NOMO-1 treated with DMSO at 0.1 percent for 48 hours (cell line): ENCODE results near the gene IQCM.

Experiments
- DNase-seq: peaks from one replicate; lab custom pipeline; 2025; ENCODE audit not compliant: unreplicated experiment; lab: John Stamatoyannopoulos, UW

The IQCM gene

DNA sequence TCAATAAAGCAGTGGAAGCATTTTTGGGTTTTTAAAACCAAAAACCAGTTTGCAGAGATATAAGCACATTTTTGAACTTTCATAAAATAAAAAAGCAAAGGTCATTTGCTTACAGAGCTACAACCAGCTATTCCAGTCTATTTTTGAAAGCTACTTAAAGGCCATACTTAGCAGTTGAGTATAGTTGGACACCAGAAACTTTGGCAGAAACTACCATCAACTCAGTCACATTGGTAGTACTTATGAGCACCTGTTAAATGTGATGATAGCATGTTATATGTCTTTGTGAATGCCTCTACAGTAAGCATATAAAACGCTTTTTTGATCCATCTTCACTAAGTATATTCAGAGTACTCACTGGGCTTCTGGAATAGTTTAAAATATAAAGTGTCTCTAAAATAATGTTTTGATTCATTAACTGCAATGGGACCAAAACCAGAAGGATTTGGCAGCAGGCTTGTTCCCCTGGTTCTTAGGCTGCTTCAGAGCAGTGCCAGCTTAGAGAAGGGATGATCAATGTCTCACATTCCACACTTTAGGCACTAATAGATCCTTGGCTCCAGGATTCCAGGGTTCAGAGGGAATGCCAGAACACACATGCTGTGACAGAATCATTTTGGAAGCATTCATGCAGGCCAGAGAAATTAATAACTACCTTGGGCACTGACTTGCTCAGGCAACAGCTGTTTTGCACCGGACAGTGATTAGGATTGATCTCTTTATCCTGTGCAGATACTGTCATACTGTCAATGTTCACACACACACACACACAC, 103.9 kb downstream of the IQCM start:
- no peak for DNase-seq

DNA sequence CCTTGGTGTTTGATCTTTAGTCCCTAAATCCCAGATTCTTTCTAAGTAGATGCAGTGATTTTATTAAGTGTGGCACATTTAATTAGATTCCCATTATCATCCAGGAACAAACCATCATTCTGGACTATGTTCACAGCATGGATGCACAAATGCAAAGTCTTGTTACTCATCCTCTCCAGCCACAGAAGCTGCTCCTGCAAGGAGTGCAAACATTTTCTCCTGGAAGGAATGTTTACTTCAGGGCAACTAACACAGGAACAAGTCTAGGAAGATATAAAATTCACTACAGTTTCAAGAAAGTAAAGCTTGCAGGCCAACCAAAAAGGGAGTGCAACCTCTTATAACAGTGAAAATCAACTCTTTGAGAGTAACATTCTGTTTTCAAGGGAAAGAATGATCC, 106.0 kb downstream of the IQCM start:
- no peak for DNase-seq

DNA sequence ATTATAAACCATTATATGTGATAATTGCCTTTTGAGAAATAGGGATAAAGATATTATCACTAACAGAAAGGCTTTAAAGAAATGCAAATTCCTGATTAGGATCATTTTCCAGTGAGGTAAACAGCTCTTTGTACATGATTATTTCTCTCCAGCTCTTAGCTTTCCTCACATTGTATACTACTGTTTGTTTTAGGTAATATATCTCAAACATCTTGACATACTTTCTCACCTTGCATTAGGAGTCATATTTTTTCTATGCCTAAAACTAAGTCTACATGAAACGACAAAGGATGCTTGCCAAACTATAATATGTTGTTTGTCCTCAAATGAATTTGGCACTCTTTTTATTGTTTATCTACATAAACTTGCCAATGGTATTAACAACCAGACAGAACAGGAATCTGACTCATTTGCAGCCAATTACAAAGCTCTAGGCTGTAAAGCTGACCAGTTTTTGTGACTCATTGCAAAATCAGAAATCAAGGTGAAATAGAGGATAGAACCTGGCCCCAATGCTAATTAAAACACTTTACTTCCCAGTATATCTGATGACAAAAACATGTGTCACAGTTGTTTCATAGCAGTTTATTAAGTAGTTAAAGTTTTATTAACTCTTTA, 107.0 kb downstream of the IQCM start:
- DNase-seq, result no peak

DNA sequence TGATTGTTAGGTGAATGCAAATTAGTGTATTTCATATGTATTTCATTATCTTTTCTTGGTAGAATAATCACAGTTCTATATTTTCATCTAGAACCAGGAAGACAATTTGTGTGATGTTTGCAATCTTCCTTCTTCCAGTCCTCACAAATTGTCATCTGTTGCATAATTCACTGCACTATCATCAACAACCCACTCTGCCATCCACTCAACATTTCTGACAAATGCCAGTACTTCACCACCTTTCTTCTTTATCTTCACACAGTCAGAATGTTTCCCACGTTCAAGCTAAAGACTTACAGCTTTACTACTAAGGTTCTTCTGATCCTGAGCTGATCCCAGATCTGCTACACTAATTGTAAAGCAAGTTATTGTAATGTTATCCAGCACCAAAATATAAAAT, 107.8 kb downstream of the IQCM start:
- DNase-seq, result no peak

DNA sequence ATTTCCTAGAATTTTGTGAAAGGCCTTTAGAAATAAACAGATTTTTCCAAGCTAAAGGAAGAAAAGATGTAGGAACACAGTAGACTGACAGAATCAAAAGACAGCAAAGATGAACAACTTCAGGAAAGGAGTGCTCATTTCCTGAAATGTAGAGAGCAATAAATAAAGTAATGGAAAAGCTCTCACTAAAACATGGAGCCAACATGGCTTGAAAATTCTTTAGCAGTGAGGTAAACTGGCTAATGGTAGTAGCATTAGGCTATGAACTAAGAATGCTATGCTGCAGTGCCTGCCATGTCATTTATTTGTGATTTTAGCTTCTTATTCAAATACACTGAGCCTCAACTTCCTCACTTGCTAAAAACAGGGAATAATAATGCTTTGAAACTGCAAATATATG, 108.7 kb downstream of the IQCM start:
- DNase-seq, result no peak

DNA sequence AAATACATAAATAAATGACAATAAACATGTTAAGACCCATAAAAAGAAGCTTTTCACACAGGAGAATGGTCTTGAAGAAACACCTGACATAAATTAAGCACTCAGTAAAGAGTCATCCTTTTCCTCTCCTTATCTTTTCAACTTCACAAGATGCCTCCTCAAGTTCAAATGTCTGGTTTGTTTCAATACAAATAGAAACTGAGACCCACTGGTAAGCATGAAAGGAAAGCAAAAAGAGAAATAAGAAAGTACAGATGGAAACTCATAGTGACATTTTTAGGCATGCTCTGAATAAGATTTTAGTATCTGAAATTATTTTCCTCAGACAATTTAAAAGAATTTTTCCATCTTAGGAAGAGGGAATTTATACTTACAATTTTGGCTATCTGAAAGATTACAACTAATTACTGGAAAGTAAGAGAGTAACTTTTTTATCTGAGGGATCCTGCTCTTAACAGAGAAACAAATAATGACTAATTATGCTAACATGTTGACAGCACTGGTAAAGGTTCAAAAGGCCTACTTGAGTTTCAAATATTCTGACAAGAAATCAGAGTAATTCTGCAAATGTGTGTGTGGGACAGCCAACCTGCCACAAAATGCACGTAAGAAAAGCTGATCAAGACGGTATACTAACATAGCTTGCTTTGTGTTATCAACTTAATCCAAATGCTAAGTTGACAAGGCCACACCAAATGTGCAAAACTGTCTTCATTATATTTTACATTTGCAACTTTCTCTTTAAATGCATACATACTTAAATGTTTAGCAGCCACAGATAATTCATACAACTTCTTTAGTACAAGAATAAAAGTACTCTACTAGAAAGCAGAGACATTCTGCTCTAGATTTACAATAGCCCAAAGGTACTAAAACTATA, 113.0 kb downstream of the IQCM start:
- DNase-seq, result no peak

DNA sequence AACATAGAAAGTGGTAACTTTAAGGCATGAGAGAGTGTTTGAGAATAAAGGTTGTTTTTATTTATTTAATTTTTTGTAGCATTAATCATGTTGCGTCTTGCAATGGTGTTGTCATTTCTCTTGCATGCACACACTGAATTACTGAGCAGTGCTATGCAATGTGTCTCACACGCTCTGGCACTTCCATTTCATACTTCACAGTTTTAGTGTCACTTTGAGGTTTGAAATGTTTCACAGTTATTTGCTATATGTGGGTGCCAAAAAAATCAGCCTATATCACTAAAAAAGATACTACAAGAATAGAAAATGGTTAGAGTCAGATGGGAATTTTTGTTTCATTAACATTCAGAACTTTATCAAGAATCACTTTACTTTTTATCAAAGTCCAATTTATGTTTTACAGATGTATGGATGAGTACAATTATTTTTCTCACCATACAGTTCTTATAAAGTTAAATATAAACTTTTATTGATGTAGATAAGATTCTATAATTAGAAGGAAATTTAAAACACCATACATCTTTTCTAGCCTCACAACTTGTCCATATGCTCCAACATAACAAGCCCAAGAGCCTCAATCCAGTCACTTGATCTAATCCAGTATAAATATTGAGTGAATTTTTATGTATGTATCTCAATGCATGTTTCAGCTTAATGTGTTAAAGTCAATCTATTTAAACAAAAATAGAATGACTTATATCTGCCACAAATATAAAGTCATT, 114.0 kb downstream of the IQCM start:
- DNase-seq, result no peak

DNA sequence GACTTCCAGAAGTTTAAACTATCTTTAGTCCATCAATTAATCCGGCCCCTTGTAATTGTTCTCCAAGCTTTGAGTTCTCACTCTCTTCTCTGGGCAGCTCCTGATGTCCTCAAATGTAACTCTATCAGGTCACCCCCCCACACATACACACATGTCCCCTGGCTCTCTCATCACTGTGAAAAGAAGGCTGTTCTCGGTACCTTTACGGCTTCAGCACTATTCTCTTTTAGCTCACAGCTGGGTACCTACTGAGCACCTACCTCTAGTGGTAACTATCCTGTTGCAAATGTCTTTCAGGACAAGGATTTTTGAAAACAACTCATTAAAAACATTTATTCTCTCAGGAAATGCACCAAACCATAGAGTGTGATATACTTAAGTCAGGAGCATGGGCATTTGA, 115.4 kb downstream of the IQCM start:
- no peak for DNase-seq

DNA sequence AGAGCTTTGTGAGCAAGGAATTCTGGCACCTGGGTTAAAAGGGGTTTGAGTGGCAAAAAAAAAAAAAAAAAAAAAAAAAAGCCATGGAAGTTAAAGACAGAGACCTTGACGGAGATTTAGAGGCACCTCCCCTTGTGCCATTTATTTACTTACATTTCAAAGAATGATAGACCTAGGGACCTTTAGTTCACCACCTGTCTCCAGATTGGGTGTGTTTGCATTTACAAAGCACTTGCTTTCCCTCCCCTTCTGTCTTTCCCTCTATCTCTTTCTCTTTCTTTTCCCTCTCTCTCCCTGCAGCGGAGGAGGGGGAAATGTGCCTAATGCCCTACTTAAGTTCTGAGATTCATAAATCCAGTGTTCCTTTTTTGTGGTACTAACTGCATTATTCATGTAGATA, 116.0 kb downstream of the IQCM start:
- DNase-seq, result no peak

DNA sequence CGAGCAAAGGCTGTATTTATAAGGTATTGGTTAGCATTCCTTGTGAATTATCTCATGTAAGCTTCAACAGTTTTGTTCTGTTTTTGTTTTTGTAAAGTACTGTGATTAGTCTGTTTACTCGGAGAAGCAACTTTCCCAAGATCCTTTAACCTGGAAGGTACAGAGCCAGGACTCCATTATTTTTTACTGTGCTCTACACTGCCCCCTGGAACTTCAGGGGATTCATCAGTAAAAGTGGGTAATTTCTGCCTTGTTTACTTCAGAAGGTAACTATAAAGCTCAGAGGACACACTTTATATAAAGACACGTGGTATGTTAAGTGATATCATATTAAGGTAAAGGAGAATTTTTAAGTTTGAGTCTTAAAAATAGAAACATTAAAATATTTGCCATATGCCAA, 124.9 kb downstream of the IQCM start:
- no peak for DNase-seq

DNA sequence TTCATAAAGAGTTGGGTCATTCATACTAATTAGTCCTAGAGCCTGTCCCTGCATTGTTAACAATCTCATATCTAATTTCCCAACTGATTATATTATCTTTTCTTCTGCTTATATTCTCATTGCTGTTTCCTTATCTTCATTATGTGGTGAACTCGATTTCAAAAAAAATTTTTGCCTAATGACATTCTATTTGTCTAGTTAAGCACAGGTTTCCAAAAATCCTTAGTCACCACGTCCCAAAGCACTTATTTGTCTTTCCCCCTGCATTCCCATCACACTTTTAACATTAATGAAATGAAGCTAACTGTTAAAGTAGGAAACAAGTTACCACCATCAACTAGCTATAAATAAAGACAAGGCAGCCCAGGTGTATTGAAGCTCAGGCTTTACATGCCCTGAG, 131.1 kb downstream of the IQCM start:
- DNase-seq, result no peak

DNA sequence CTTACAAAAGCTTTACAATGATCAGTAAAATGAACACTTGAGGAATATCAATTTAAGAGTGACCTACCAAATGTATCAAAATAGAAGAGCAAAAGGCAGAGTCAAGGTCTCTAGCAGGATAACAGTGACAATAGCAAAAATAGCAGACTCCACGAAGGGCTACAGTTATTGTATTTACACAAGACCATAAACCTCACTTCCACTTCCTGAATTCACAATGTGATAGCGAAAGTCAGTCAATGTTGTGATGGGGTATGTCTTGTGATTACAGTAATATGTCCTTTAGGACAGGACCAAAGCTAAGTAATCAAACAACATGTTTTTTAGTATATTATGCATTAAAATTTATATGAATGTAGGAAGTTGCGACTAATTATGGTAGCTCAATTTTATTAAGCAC, 139.6 kb downstream of the IQCM start:
- DNase-seq, result peak; percentile 47

DNA sequence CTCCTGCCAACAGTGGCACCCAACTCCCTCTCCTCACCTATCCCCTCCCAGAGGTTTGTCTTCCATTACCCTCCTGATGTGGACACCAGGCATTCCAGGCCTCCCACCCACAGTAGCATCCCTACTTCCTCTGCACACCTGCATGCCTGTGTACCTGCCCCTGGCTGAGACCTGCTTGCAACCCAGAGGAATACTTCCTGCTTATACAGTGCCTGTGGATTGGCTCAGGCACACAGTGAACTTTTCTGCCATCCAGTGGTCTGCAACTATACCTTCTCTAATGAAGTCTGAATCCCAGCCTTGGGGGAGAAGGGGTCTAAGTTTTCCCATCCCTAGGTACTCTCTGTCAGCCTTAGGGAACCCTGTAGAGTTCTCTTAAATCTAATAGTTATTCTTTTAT, 169.9 kb downstream of the IQCM start:
- DNase-seq, result no peak

DNA sequence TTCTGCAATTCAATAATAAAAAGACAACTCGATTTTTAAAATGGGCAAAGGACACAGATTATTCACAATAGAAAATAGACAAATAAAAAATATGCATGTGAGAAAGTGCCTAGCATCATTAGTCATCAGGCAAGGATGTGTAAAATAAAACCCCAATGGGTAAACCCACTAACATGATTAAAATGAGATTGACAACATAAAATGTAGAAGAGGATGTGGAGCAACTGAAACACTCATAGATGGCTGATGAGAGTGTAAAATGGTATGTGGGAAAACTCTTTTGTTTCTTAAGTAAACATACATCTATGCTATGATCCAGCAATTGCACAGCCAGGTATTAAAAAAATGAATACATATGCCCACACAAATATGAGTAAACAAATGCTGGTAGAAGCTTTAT, 177.6 kb downstream of the IQCM start:
- DNase-seq, result no peak

DNA sequence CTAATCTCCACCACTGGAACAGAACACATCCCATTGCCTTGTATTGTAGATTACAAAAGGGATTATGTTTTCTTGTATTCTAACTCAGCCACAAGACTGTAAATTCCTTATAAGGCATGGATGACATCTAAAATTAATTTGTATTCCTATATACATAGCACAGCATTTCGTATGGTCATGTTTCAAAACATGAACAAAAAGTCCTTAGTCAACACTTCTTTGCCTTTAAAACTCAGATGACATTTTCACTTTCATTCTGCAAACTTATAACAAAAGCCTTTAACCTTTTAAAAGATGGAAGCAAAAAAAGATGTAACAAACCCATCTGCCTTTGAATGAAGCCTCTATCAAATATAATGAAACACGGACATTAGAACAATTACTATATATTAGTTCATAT, 181.3 kb downstream of the IQCM start:
- no peak for DNase-seq

DNA sequence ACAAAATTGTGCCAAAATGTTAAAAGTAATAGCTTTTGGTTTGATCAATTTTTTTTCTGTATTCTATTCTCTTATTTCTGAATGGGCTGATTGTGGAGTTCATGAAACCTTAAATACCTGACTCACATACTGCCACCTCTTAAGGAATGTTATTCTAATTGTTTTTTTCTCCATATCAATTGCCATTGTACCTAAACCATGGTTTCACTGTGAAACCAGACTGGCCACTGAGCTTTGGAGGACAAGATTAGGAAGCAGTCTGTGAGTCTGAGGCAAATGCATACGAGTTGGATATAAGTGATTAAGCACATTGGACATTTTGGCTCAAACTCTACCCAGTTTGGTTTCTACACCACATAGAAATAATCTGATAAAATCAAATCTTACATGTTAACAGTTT, 184.0 kb downstream of the IQCM start:
- DNase-seq, result no peak

DNA sequence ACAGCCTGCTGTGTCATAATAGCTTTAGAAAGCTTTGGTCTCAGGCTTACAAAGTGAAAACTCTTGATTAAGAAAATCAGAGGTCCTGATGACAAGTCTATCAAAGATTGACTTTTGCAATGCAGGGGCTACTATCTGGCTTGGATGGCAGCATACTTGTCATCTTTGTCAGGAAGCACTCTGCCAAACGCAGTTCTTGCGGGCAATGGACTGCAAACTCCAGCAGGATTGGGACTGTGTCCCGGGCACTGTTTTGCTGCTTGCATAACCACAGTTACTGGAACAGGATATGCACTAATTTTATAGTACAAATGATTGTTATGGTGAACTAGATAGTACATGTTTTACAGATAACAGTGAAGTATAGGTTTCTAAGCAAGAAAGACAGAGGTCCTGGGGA, 185.6 kb downstream of the IQCM start:
- DNase-seq, result no peak

DNA sequence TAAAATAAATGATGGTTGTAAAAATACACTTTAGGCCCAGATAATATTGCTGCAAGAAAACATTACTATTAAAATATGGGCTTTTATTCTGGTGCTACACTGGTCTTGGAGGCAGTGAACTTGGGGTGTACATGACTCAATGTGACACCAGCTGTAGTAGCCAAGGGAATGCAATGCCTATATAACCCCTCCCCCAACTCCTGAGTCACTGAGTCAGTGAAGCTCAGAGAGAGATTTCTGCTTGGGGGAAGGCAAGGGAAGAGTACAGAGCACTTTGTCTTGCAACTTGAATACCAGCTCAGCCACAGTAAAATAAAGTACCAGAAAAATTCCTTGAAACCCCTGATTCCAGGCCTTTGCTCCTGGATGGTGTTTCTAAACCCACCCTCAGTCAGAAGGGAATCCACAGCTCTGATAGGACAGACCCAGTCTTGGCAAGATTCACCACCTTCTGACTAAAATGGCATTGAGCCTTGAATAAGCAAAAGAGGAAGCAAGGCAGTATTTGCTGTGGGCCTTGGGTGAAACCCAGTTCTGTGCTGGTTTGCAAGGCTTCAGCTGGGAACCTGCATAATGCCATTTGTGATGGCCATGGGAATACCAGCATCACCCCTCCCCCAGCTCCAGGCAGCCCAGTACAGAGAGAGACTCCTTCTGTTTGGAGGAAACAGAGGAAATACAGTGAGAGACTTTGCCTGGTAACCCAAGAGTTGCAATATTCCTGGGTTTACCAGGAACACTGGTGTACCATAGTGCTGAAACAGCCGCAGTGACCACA, 209.9 kb downstream of the IQCM start:
- DNase-seq, result no peak

DNA sequence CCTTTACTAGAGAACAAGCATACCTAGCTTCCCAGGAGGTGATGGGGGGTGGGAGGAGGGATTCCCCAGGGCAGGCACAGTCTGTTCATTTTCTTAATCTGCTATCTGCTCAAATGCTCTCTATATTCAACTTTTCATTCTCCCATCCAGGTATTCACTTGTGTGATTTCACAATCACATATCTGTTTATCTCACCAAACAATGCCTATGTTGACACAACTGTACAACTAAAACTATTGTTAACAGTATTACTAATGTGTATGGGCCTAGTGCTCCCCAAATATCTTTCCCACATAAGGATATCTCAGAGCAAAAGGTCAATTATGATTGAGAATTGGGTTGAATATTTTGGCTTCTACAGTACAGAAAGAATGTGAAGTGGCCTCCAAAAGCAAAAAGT, 210.8 kb downstream of the IQCM start:
- no peak for DNase-seq

DNA sequence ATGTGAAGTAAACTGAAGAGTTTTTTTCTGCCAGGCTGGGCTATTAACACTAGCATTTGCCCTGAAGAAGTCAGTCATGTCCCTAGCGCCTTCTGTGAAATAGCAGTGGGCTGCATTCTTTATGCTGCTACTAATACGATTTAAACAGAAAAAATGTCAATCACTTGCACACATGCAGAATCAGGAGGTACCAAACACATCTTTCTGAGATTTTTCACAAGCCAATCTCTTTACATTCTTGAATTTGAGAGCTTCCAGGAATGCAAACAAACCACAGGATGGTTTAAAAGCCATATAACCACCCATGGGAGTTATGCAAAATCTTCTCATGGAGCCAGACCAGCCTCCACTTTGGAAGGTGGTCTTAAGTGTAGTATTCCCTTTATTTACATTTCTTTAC, 220.1 kb downstream of the IQCM start:
- DNase-seq, result no peak

DNA sequence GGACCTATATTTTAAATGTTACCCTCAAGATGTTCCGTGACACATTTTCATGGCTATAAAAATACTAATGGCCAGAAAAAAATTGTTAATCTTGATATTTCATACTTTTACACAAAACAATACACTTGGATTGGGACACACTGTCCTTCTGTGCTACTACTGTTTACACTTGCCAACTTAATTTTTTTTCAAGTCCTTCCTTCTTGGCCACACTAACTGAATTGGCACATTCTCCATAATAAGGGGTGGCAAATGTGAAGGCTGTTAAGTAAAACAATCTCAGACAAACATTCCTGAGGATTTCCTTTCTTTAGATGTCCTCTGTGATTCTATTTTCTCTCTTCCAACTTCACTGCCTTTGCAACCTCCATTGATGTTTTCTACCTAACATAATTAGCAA, 225.8 kb downstream of the IQCM start:
- no peak for DNase-seq
